ENCODE data around the gene SPOCD1.
A peak's percentile ranks its signal among the peaks of the same experiment; 100 is the strongest.

The SPOCD1 gene

DNA sequence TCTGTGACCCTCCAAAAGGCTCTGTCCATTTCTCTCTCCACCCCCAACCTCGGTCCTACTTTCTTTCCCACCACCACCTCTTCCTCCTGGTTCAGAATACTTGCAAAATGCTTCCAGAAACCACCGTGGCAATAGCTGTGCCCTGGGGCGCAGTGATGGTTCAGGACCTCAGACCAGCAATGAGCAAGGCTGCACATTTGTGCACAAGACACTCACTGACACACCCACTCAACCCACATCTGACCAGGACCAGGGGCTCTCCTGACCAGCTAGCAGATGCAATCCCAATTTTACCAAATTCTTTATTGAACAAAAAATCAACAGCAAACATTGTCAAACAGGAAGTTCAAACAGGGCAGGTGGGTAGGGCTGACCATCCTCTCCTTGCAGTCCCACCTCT lies 25.7 kb downstream of the SPOCD1 start:
- DNase-seq (ENCODE audit: low read depth in 2 of 2): no peak
- TF ChIP-seq, protein P1, sequence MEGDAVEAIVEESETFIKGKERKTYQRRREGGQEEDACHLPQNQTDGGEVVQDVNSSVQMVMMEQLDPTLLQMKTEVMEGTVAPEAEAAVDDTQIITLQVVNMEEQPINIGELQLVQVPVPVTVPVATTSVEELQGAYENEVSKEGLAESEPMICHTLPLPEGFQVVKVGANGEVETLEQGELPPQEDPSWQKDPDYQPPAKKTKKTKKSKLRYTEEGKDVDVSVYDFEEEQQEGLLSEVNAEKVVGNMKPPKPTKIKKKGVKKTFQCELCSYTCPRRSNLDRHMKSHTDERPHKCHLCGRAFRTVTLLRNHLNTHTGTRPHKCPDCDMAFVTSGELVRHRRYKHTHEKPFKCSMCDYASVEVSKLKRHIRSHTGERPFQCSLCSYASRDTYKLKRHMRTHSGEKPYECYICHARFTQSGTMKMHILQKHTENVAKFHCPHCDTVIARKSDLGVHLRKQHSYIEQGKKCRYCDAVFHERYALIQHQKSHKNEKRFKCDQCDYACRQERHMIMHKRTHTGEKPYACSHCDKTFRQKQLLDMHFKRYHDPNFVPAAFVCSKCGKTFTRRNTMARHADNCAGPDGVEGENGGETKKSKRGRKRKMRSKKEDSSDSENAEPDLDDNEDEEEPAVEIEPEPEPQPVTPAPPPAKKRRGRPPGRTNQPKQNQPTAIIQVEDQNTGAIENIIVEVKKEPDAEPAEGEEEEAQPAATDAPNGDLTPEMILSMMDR (IDR thresholded peaks at IDR 0.05; ENCODE audit: low read depth, low read length): no peak
- no peak overlapping the region for H3K4me3 ChIP-seq (replicated peaks in 1 of 2; ENCODE audit: low read depth in 2 of 2, low read length in 2 of 2)

GRCh38 chr1:31789259-31790065 lies 26.4 kb downstream of the SPOCD1 start:
- TF ChIP-seq, protein P1 (IDR thresholded peaks at IDR 0.05; ENCODE audit: low read depth, low read length): peak; percentile 97
- peak overlapping the region; percentile 69 to 74 for H3K4me3 ChIP-seq (replicated peaks in 1 of 2; ENCODE audit: low read depth in 2 of 2, low read length in 2 of 2)
- peak; percentile 91 to 95 for DNase-seq (ENCODE audit: low read depth in 2 of 2)

DNA sequence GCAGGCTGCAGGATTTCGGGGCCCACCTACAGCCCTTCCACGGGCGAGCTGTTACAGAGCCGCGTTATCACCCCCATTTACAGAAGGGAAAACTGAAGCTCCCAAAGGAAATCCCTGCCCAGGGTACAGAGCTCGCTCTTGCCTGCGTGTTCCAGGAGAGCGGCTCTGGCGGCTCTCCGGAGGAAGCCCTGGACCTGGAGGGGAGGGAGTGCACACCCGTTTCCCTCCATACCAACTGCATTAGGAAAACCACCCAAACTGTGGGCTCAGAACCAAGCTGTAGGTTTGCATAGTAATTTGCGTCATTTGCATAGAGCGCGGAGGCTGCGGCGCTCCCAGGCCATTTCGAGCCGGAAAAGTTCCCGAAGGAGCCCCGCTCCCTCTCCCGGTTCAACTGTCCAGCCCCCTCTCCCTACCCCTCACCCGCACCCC lies 27.0 kb downstream of the SPOCD1 start:
- peak overlapping the region; percentile 69 to 74 for H3K4me3 ChIP-seq (replicated peaks in 1 of 2; ENCODE audit: low read depth in 2 of 2, low read length in 2 of 2)
- peak; percentile 79 to 87 for DNase-seq (ENCODE audit: low read depth in 2 of 2)
- TF ChIP-seq, protein P1 (IDR thresholded peaks at IDR 0.05; ENCODE audit: low read depth, low read length): no peak

GRCh38 chr1:31788138-31788824 lies 27.5 kb downstream of the SPOCD1 start:
- peak overlapping the region; percentile 69 to 74 for H3K4me3 ChIP-seq (replicated peaks in 1 of 2; ENCODE audit: low read depth in 2 of 2, low read length in 2 of 2)
- peak; percentile 93 for DNase-seq (ENCODE audit: low read depth in 2 of 2)
- TF ChIP-seq, protein P1 (IDR thresholded peaks at IDR 0.05; ENCODE audit: low read depth, low read length): no peak

DNA sequence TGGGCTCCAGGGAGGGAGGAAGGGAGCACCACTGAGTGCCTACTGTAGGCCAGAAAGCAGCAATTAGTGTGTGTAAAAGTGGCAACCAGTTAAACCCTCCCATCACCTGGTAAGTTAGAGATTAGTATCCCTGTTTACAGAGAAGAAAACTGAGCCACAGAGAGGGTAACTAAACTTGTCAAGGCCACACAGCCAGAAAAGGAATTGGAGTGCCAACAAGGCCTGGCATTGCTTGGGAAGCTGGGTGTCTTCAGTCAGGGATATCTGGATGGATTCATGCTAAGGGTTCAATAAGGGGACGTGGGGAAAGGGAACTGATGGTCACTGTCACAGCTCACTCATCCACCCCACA lies 28.1 kb downstream of the SPOCD1 start:
- H3K4me3 ChIP-seq (replicated peaks in 1 of 2; ENCODE audit: low read depth in 2 of 2, low read length in 2 of 2): no peak overlapping the region
- TF ChIP-seq, protein P1 (IDR thresholded peaks at IDR 0.05; ENCODE audit: low read depth, low read length): no peak
- no peak for DNase-seq (ENCODE audit: low read depth in 2 of 2)

DNA sequence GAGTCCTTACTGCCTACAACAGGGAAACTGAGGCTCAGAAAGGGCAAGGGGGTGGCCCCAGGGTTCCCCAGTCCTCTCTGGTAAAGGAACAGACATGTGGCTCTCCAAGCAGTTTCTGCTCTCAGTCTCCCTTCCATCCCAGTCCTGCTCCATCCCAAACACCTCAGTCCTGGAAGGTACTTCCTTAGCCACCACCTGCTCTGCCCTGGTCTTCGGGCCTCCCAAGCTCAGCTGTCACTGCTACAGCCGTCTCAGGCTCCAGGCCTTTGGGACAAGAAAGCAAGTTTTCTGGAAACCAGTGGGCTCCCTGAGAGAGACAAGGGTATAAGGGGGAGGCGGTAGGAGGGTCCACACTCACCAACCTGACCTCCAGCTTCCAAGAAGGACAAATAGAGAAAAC lies 28.6 kb downstream of the SPOCD1 start:
- H3K4me3 ChIP-seq (replicated peaks in 1 of 2; ENCODE audit: low read depth in 2 of 2, low read length in 2 of 2): no peak overlapping the region
- DNase-seq (ENCODE audit: low read depth in 2 of 2): no peak
- TF ChIP-seq, protein P1 (IDR thresholded peaks at IDR 0.05; ENCODE audit: low read depth, low read length): no peak

All from cardiac fibroblast (primary cell).